Brain pericyte (primary cell): ENCODE measurements around the gene BICD2.
A peak's percentile ranks its signal among the peaks of the same experiment; 100 is the strongest.
"Not testable (repeated sequence)": the region's sequence is repeated elsewhere in the genome, so short reads cannot be mapped to it uniquely, and the experiment has no call there.

ENCODE experiments used
- DNase-seq: peaks from one replicate; pipeline ENCODE4 v3.0.0-alpha.2; 2012; ENCODE audit warnings: low read depth, low spot score

Gene BICD2

DNA sequence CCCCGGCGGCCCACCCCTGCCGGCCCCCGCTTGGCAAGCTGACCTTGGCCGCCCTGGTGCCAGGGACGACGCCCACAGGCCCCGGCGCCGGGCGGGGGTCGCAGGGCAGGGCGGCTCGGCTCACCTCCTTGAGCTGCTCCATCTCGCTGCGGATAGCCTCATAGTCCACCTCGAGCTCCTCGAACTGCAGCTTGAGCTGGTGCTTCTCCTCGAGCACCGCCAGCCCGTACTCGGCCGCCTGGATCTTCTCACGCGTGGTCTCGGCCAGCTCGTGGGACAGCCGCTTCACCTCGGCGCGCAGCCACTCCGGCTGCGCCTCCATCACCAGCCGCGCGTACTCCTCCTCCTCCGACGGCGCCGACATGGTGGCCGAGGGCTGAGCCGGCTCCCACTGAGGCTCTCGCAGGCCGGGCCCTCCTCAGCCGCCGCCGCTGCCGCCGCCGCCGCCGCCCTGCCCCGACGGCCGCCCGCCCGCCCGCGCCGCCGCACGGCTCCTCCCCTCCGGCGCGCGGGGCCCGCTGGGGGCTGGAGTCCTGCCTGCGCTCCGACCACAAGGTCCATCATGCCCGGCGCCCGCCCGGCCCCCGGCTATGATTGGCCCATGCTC is at the start of gene BICD2:
BICD2 (minus strand) TSS at position 453 of the 607 bp plus-strand sequence; CDS start at position 364, 89 bp downstream.
- DNase-seq: no peak

DNA sequence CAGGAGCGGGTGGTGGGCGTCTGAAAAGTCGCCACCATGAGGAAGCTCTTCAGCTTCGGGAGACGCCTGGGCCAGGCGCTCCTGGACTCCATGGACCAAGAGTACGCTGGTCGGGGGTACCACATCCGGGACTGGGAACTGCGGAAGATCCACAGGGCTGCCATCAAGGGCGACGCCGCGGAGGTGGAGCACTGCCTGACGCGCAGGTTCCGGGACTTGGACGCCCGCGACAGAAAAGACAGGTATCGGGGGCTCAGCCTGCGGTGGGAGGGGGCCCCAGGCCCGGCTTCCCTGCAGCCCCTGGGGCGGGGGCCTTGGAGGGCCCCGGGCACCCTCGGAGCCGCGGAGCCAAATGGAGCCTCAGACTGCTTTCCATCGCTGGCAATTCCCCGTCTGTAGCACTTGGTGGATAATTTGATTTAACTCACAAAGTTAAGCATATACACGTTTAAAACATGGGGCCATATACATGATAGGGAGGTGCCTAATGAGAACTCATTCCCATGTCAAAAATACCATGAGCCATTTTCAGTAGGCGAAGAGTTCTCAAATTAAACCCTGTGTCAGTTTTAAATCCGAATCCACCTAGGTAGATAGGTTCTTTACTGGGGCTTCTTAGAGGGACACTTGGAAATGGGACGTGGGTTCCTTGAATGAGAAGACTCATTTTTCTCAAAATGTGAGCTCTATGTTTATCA is 45.1 kb upstream of the BICD2 start:
- not testable (repeated sequence) for DNase-seq

DNA sequence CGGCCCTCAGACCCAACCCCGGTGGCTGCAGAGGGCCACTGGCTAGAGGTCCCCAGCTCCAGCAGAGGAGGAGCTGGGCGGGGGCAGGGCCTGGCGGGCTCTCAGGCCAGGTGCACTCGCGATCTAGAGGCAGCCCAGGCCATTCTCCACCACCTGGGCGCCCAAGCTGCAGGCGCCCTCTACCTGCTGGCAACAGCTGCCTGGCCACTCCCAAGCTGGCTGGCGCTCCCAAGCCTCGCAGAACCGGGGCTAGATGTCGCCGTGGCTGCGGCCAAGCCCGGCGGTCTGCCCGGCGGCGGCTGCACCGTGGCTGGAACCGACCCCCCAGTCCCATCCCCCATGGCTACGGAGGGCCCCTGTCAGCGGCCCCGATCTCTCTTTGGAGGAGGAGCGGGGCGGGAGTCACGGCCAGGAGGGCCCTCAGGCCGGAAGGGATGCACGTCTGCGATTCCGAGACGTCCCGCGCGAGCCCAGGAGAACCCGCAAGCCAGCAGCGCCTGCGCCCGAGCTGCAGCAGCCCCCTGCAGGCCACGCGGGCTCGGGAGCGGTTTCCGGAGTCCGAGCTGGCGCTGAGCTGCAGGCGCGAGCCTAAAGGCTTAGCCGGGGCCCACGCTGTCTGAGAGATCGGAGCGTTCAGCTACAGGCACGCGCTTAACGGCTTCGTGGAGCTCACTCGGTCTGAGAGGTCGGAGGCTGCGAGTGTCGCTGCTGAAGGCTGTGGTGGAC is 44.3 kb upstream of the BICD2 start:
- no peak for DNase-seq

- DNase-seq: no peak
Observed at GRCh38 chr9:92807757-92808725, 43.4 kb upstream of the BICD2 start.

DNA sequence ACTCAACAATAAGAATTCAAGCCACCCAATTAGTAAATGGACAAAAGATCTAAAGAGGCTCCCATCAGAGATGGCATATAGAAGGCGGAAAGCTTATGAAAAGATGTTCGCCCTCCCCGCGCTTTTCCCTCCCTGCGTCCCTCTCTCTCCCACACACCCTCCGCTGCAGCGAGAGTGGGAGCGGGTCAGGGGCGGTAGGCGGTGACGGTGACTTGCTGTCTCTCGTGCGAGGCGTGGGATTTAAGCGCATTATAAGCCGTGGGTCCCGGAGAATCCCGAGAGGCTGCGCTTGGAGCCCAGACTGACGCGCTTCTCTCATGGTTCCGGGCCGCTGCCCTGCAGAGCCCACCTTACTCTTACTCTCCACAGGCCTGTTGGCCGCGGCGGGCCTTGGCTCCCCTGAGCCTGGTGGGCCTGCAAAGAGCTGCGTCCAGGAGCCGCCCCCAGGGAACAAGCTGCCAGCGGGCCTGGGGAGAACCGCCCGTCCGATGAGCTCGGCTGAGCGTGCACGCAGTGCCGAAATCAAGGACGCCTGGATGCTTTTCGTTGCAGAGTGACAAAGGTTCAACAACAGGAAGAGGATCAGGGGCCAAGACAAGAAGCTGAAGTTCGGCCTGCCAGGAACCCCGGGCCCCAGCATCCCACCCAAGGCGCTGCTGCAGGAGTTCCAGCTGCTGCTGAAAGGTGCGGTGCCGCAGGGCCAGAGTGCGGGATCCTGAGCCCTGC is 42.6 kb upstream of the BICD2 start:
- no peak for DNase-seq

GRCh38 chr9:92804727-92805126 is 40.1 kb upstream of the BICD2 start:
- no peak for DNase-seq

DNA sequence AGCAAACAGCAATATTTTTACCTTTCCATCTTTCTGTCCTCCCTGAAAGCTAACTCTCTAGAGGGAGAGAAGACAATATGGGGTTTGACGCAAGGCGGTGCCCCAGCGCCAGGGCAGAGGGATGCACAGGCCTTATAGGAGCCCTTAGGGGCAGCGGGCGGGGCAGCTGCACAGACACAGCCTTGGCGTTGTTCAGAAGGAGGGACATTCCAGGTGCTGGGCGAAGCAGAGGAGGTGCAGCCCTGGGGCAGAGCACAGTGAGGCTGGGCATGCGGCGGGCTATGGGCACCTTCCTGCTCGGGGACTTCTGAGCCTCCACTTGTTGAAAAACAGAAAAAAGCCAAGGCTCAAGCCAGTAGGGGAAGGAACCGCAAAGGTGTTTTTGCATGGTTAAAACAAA is 33.7 kb upstream of the BICD2 start:
- DNase-seq: no peak

DNA sequence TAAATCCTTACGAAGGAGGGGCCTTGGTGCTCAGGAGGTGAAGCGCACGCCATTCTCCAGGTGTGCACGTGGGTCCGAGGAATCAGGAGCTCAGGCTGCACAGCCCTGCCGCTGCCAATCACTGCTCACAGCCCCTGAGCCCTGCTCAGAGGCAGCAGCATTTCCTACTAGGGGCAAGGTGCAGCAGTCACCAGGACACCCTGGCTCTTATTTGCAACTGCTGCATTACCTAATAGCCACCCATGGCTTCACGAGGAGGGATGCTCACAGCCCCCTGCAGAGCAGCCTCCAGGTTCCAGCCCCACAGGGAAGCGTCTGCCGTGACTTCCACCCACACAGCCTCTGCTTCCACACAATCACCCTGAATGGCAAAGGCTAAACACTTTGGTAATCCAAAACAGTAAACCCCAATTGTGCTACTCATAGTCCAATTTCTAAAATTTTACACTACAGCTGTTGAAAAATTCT is 31.7 kb upstream of the BICD2 start:
- not testable (repeated sequence) for DNase-seq

DNA sequence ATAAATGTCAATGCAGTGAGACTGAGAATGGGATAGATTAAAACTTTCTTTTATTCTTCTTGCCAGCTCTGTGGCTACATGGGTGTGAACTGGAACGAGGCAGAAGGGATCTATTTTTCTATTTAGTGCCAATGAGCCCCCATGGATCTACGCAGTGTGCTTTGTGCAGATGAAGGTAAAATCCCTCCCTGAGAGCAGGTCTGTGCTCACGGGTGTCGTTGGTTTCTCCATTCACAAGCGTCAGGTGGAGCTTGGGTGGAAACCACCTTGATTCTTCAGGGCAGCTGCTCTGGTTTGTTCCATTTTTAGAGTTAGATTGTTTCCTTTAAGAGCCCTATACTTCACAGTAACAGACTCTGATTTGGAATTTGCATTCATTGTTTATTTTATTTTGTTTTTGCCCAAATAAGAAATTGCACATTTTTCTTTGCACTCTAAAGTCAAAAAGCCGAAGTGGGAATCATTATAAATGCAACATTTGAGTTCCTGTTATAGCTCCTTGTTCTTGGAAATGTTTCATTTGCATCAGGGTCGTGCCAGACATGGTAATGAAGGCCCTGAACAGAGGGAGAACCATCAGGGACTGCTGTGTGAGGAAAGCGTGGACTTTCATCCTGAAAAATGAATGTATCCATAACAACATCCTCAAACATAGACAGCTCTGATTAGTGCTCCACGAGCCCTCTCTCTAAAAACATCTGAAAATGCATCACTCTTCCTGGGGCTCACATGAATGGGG is 31.1 kb upstream of the BICD2 start:
- no peak for DNase-seq

- DNase-seq: no peak
Observed at GRCh38 chr9:92795000-92795399, 30.4 kb upstream of the BICD2 start.

GRCh38 chr9:92794426-92794825 is 29.8 kb upstream of the BICD2 start:
- DNase-seq: no peak

DNA sequence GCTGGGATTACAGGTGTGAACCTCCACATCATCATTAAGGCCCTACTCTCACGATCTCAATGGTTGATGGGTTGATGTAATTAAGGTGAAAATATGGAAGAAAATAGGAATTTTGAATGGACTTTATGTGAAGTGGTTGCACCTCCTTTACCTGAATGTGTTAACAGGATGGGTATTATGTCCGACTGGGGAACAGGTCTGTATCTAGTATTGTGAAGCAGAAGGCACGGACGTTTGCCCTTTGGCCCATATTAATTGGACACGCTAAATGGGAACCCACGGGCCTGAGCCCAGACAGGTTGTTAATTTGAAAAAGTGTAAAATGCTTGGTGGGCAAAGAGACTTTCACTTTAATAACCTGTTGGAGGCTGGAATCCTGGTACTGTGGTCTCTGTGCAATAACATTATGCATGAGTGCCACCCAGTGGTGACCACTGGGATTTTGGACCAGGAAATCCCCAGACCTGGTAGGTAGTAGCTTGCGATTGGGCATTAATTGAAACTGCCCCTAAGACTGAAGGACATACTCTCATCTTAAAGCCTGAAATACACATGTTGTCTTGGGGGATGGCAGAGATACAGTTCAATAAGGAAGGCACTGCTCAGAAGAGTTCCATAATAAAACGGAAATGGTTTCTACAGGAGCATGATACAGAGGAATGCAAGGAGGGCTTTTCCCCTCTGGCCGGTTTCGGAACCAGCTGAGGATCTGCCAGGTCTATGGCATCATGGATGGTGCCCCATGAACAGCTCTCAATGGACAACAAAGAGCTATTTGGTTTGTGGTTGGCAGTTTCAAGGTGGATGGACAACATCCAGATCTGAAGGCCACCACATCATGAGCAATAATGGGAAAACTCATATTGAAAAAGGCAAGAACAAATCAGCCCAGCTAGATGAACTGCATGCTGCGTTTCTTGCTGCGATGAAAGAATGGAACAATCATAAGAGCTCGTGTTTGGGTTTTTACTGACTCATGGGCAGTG is 26.2 kb upstream of the BICD2 start:
- DNase-seq: peak; percentile 38

DNA sequence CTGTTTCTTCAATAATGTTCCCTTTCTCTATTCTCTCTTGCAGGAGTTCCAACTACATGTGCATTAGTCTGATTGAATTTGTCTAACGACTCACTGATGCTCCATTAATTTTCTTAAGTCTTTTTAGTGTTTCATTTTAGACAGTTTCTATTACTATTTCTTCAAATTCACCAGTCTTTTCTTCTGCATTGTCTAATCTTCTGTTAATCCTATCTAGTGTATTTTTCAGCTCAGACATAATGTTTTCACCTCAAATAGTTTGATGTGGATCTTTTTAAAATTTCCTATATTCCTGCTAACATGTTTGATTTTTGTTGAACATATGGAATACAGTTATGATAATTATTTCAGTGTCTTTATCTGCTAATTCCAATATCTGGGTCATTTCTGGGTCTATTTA is 21.7 kb upstream of the BICD2 start:
- DNase-seq: no peak

GRCh38 chr9:92781899-92782298 is 17.3 kb upstream of the BICD2 start:
- DNase-seq: no peak

DNA sequence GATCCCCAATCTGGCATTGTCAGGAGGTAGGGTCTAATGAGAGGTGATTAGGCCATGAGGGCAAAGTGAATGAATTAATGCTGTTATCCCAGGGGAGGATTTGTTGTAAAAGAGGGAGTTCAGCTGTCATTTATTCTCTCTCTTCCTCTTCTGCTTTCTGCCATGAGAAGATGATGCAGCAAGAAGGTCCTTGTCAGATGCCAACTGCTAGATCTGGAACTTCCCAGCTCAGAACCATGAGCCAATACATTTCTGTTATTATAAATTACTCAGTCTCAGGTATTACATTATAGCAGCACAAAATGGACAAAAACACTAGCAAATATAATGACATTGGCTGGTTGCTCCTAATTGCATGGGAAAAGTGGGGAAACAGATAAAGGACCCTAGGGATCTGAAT is 15.6 kb upstream of the BICD2 start:
- DNase-seq: no peak

DNA sequence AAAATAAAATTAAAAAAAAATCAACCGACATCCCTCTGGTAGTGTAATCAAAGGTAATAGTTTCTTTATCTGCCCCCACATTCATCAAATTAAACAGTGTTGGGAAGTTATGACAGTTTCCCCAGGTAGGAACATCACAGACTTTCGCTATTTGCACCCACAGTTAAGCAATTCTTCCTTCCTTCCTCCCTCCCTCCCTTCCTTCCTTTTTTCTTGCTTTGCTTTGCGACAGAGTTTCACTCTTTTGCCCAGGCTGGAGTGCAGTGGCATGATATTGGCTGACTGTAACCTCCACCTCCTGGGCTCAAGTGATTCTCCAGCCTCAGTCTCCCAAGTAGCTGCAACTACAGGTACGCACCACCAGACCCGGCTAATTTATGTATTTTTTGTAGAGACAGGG is 10.8 kb upstream of the BICD2 start:
- no peak for DNase-seq

DNA sequence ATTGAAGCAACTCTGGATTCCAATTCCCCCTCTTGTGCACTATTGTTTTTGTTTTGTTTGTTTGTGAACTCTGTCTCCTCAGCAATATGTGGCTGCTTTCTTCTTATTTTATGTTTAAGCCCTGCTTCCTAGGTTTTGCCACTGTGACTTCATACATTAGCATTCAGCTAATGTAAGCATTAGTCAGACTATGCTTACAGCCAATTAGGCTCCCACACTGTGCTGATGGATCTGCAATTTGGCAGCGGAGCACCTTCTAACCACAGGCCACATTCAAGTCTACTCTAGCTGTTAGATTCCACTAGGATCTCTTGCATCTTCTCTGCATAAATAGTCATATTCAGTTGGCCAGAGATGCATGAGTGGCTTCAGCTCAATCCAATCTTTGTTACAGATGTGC is 9.6 kb upstream of the BICD2 start:
- no peak for DNase-seq

GRCh38 chr9:92773810-92774209 is 9.2 kb upstream of the BICD2 start:
- no peak for DNase-seq

DNA sequence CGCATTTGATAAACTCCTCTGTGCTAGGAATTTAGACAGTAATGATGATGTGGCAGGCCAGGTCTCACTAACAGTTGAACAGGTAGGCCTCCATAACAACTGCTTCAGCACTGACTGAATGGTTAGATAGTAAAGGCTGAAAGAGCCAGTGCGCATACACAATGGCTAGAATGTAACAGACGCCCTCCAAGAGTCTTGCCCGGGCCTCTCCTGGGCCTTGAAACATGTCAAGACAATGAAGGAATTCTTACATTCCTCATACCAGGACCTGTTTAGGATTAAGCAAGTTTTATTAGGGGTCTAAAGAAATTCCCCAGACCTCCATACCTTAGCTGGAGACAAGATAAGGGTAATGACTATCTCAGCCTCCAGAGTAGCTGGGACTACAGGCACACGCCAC is 6.7 kb upstream of the BICD2 start:
- no peak for DNase-seq
